HG02852 (cell line): ENCODE data around the gene ZNF618.
"Not testable (repeated sequence)": the region's sequence is repeated elsewhere in the genome, so short reads cannot be mapped to it uniquely, and the experiment has no call there.

ENCODE experiments used
- ATAC-seq: cut with Tn5 transposase; IDR thresholded peaks from one replicate; pipeline ENCODE4 v1.9.1; 2021; ENCODE audit warnings: mild to moderate bottlenecking, moderate library complexity; ENCODE audit not compliant: unreplicated experiment

The ZNF618 gene

GRCh38 chr9:114033397-114034103 lies 157.4 kb downstream of the ZNF618 start:
- no peak for ATAC-seq

GRCh38 chr9:114034196-114034595 lies 158.1 kb downstream of the ZNF618 start:
- no peak for ATAC-seq

- no peak for ATAC-seq
Observed at GRCh38 chr9:114034661-114035062, 158.6 kb downstream of the ZNF618 start.

- ATAC-seq: no peak
Observed at GRCh38 chr9:114035221-114035844, 159.2 kb downstream of the ZNF618 start.

- no peak for ATAC-seq
Observed at GRCh38 chr9:114035845-114036801, 160.0 kb downstream of the ZNF618 start.

GRCh38 chr9:114037249-114037648 lies 161.1 kb downstream of the ZNF618 start:
- ATAC-seq: no peak

- no peak for ATAC-seq
Observed at GRCh38 chr9:114037961-114038723, 162.0 kb downstream of the ZNF618 start.

- ATAC-seq: no peak
Observed at GRCh38 chr9:114038724-114039313, 162.7 kb downstream of the ZNF618 start.

GRCh38 chr9:114039484-114039883 lies 163.4 kb downstream of the ZNF618 start:
- no peak for ATAC-seq

- ATAC-seq: not testable (repeated sequence)
Observed at GRCh38 chr9:114043660-114044059, 167.6 kb downstream of the ZNF618 start.

- no peak for ATAC-seq
Observed at GRCh38 chr9:114046237-114046755, 170.2 kb downstream of the ZNF618 start.

GRCh38 chr9:114046875-114047274 lies 170.8 kb downstream of the ZNF618 start:
- no peak for ATAC-seq

GRCh38 chr9:114047717-114048116 lies 171.6 kb downstream of the ZNF618 start:
- ATAC-seq: no peak

GRCh38 chr9:114048533-114049415 lies 172.7 kb downstream of the ZNF618 start:
- no peak for ATAC-seq

GRCh38 chr9:114049441-114050225 lies 173.5 kb downstream of the ZNF618 start:
- ATAC-seq: no peak

GRCh38 chr9:114050226-114050568 lies 174.1 kb downstream of the ZNF618 start:
- no peak for ATAC-seq

GRCh38 chr9:114050646-114051045 lies 174.5 kb downstream of the ZNF618 start:
- ATAC-seq: no peak

- ATAC-seq: no peak
Observed at GRCh38 chr9:114051281-114051680, 175.2 kb downstream of the ZNF618 start.
